GM12872 (cell line): ENCODE data around the gene EPSTI1.

Experiments used
- CTCF ChIP-seq: IDR thresholded peaks from 3 replicates; pipeline ENCODE4 v1.5.1; 2011; ENCODE audit warnings: low read depth, mild to moderate bottlenecking, low read length, moderate library complexity; ENCODE audit not compliant: insufficient read depth

The EPSTI1 gene

GRCh38 chr13:43003010-43003409 is 11.0 kb upstream of the EPSTI1 start:
- TF ChIP-seq CTCF: no peak

DNA sequence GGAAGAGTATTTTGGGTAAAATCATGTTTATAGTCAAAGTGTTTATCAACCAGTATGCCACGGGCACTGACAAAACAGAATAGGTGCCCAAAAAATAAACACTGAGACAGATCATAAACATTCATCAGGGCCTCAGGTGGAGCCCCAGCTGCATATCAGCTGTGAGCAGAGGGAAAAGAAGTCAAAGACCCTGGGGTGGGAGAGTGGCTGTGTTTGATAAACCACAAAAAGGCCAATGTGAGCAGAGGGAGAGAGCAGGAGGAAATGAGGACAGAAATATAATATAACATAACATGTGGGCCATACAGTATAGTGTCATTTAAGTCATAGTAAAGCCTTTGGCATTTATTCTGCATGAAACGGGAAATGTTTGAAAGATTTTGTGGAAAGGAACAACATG is 10.0 kb upstream of the EPSTI1 start:
- TF ChIP-seq CTCF: no peak

GRCh38 chr13:43000676-43001075 is 8.6 kb upstream of the EPSTI1 start:
- TF ChIP-seq CTCF: no peak

GRCh38 chr13:42999491-42999890 is 7.5 kb upstream of the EPSTI1 start:
- TF ChIP-seq CTCF: no peak

DNA sequence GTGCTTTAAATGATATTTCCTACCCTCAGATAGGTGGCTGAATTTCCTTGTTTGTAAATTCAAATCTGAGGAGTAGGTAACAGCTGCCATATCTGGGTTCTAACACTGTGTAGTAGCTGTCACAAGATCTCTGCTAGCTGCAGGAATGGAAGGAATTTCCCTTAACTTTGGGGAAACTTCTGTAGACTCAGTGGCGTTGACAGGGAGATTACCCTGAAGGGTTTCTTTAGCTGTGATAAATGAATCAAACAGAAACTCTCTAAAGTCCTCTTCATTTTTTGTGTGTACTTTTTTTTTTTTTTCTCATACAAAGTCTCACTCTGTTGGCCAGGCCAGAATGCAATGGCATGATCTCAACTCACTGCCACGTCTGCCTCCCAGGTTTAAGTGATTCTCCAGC is 5.3 kb upstream of the EPSTI1 start:
- no peak for TF ChIP-seq CTCF

GRCh38 chr13:42996584-42996983 is 4.5 kb upstream of the EPSTI1 start:
- TF ChIP-seq CTCF: no peak

GRCh38 chr13:42994878-42995277 is 2.8 kb upstream of the EPSTI1 start:
- no peak for TF ChIP-seq CTCF

GRCh38 chr13:42992764-42993122 is 702 bp upstream of the EPSTI1 start:
- TF ChIP-seq CTCF: no peak
